IPS-NIHi7 (cell line): ENCODE measurements around the gene ICE1.
A peak's percentile ranks its signal among the peaks of the same experiment; 100 is the strongest.
"Not testable (repeated sequence)": the region's sequence is repeated elsewhere in the genome, so short reads cannot be mapped to it uniquely, and the experiment has no call there.

Experiments used
- DNase-seq: peaks from one replicate; pipeline ENCODE4 v3.0.0; 2012; ENCODE audit warnings: mixed read lengths; ENCODE audit errors: extremely low spot score

ICE1 gene

GRCh38 chr5:5398071-5398470, 24.4 kb upstream of the ICE1 start:
- DNase-seq, result no peak

GRCh38 chr5:5401095-5401494, 21.4 kb upstream of the ICE1 start:
- no peak for DNase-seq

- DNase-seq, result no peak
These were observed 18.7 kb upstream of the ICE1 start for GRCh38 chr5:5403741-5404140.

- DNase-seq, result no peak
These were observed 18.1 kb upstream of the ICE1 start for GRCh38 chr5:5404381-5404780.

- DNase-seq, result no peak
These were observed 17.0 kb upstream of the ICE1 start for GRCh38 chr5:5405441-5405840.

- no peak for DNase-seq
These were observed 14.6 kb upstream of the ICE1 start for GRCh38 chr5:5407924-5408323.

GRCh38 chr5:5409151-5409810, 13.2 kb upstream of the ICE1 start:
- DNase-seq, result no peak

- DNase-seq, result not testable (repeated sequence)
These were observed 8.6 kb upstream of the ICE1 start for GRCh38 chr5:5413856-5414255.

- DNase-seq, result no peak
These were observed 7.5 kb upstream of the ICE1 start for GRCh38 chr5:5414999-5415398.

- DNase-seq, result no peak
These were observed 5.7 kb upstream of the ICE1 start for GRCh38 chr5:5416733-5417132.

- DNase-seq, result no peak
These were observed 4.5 kb upstream of the ICE1 start for GRCh38 chr5:5418006-5418405.

- no peak for DNase-seq
These were observed 3.7 kb upstream of the ICE1 start for GRCh38 chr5:5418764-5419163.

- peak; percentile 61 for DNase-seq
These were observed 2.9 kb upstream of the ICE1 start for GRCh38 chr5:5419291-5420210.

- no peak for DNase-seq
These were observed 2.2 kb upstream of the ICE1 start for GRCh38 chr5:5420251-5420650.

GRCh38 chr5:5421149-5421960, 1.1 kb upstream of the ICE1 start:
- no peak for DNase-seq

- DNase-seq, result no peak
These were observed 490 bp downstream of the ICE1 start for GRCh38 chr5:5422819-5423515.

- DNase-seq, result no peak
These were observed 1.1 kb downstream of the ICE1 start for GRCh38 chr5:5423586-5423985.

GRCh38 chr5:5424736-5425135, 2.3 kb downstream of the ICE1 start:
- no peak for DNase-seq

GRCh38 chr5:5430136-5430535, 7.7 kb downstream of the ICE1 start:
- DNase-seq, result no peak

GRCh38 chr5:5432020-5432707, 9.7 kb downstream of the ICE1 start:
- no peak for DNase-seq

GRCh38 chr5:5436203-5436760, 13.8 kb downstream of the ICE1 start:
- no peak for DNase-seq
